PC-9 (cell line): ENCODE measurements around the gene MCM9. TPM values are rescaled to one million over a fixed set of nuclear protein-coding genes. Genes with fewer than 3 reads are reported as not detected.

Experiments
- BruUV-seq: library from RNA; stranded (reverse); fragments of 400-500 nt; replicated peaks from 2 replicates; lab custom pipeline; 2021; lab: Mats Ljungman, UMichigan
- CTCF ChIA-PET: fragments of 300-600 bp; sonication (Branson Sonifier 250); formaldehyde crosslinking; loops from one replicate; lab custom pipeline; 2022; ENCODE audit warnings: antibody characterized with exemption; lab: Charles Lee
- POLR2A ChIA-PET: fragments of 300-600 bp; sonication (Branson Sonifier 250); formaldehyde crosslinking; loops from one replicate; lab custom pipeline; 2022; ENCODE audit warnings: antibody characterized with exemption; ENCODE audit not compliant: unreplicated experiment; lab: Charles Lee
- DNase-seq, 2 experiments: peaks; one replicate each; pipeline versions ENCODE4 v3.0.0 to v3.0.0-alpha.2; 2015 to 2022; ENCODE audit warnings: mixed read lengths in 1 of 2
- H2AFZ ChIP-seq: fragments of 200-600 bp; sonication (generic); 2 replicates; pipeline ENCODE4 v1.8.1; 2017; ENCODE audit warnings: antibody characterized with exemption
- H3F3A ChIP-seq: fragments of 200-600 bp; sonication (generic); 2 replicates; pipeline ENCODE4 v1.8.1; 2017; ENCODE audit warnings: antibody characterized with exemption, mild to moderate bottlenecking, low read depth; ENCODE audit not compliant: insufficient read depth
- H3K27ac ChIP-seq: fragments of 200-600 bp; sonication (generic); 2 replicates; pipeline ENCODE4 v1.6.1; 2016; ENCODE audit warnings: mixed run types
- H3K27me3 ChIP-seq: fragments of 200-600 bp; sonication (generic); 2 replicates; pipeline ENCODE4 v1.6.1; 2016; ENCODE audit warnings: low read depth, mixed run types; ENCODE audit not compliant: insufficient read depth
- H3K36me3 ChIP-seq: fragments of 200-600 bp; sonication (generic); 2 replicates; pipeline ENCODE4 v1.6.1; 2016; ENCODE audit warnings: low read depth, mixed run types
- H3K4me1 ChIP-seq: fragments of 200-600 bp; sonication (generic); replicated peaks from 2 replicates; pipeline ENCODE4 v1.6.1; 2016; ENCODE audit warnings: mixed run types; ENCODE audit not compliant: insufficient read depth
- H3K4me2 ChIP-seq: fragments of 200-600 bp; sonication (generic); 2 replicates; pipeline ENCODE4 v1.6.1; 2017; ENCODE audit warnings: mixed run types
- H3K4me3 ChIP-seq: fragments of 200-600 bp; sonication (generic); 2 replicates; pipeline ENCODE4 v1.6.1; 2016; ENCODE audit warnings: mixed run types
- H3K79me2 ChIP-seq: fragments of 200-600 bp; sonication (generic); 2 replicates; pipeline ENCODE4 v1.6.1; 2017; ENCODE audit warnings: low read depth, mixed run types
- H3K9me2 ChIP-seq: fragments of 200-600 bp; sonication (generic); 2 replicates; pipeline ENCODE4 v1.8.1; 2017; ENCODE audit warnings: mild to moderate bottlenecking; ENCODE audit not compliant: insufficient read depth
- H3K9me3 ChIP-seq: fragments of 200-600 bp; sonication (generic); 2 replicates; pipeline ENCODE4 v1.8.1; 2016; ENCODE audit warnings: low read depth; ENCODE audit not compliant: insufficient read depth
- H4K20me1 ChIP-seq: fragments of 200-600 bp; sonication (generic); 2 replicates; pipeline ENCODE4 v1.8.1; 2017; ENCODE audit not compliant: insufficient read depth
- CTCF ChIP-seq: fragments of 200-600 bp; sonication (generic); conservative IDR thresholded peaks from 2 replicates; pipeline ENCODE4 v1.6.1; 2017; ENCODE audit warnings: mixed run types, antibody characterized with exemption, mild to moderate bottlenecking, moderate library complexity
- EZH2 ChIP-seq: fragments of 200-600 bp; sonication (generic); IDR thresholded peaks from 2 replicates; pipeline ENCODE4 v1.8.0; 2017; ENCODE audit warnings: antibody characterized with exemption, low read depth
- intact Hi-C: fragments of 100-400 bp; cut with micrococcal nuclease; formaldehyde crosslinking; loops from one replicate; pipeline ENCODE4 v1.10.0; 2022; ENCODE audit not compliant: unreplicated experiment
- total RNA-seq: library from RNA; stranded (reverse); gene quantifications from 2 replicates; pipeline ENCODE4 v1.2.3, GENCODE V29; 2021

The MCM9 gene
- total RNA-seq, 1 experiment from 2014 or later: 18.1 TPM

GRCh38 chr6:118786596-118787453 lies 148.1 kb downstream of the MCM9 start:
- intact Hi-C loops: no loop called here
- no peak overlapping the region for H3K4me2 ChIP-seq
- H3K36me3 ChIP-seq: no peaks in the 10 kb centered on the region
- H3K9me2 ChIP-seq: no peaks in the 10 kb centered on the region
- no TSS peak for BruUV-seq
- no peak overlapping the region for H3K4me3 ChIP-seq
- ChIA-PET POLR2A (interaction anchor here (0.6 kb wide), 1 partner anchor 9 kb away, joined by 4 read pairs; no protein-coding TSS in a partner anchor), CTCF (no interaction called here)
- H3F3A ChIP-seq: no peaks in the 10 kb centered on the region
- no peak for TF ChIP-seq EZH2
- H3K9me3 ChIP-seq: no peaks in the 10 kb centered on the region
- no peaks in the 10 kb centered on the region for H3K4me1 ChIP-seq
- H3K27ac ChIP-seq: no peak overlapping the region
- H3K27me3 ChIP-seq: no peaks in the 10 kb centered on the region
- DNase-seq: peak in 1 of 2 experiments; percentile 1
- no peaks in the 10 kb centered on the region for H3K79me2 ChIP-seq
- no peak overlapping the region for H2AFZ ChIP-seq
- H4K20me1 ChIP-seq: no peaks in the 10 kb centered on the region

- H4K20me1 ChIP-seq: no peaks in the 10 kb centered on the region
- no TSS peak for BruUV-seq
- H3K27me3 ChIP-seq: no peaks in the 10 kb centered on the region
- intact Hi-C loops: no loop called here
- no peak overlapping the region for H3K27ac ChIP-seq
- DNase-seq: no peak
- TF ChIP-seq CTCF (no peak), EZH2 (no peak)
- H2AFZ ChIP-seq: no peak overlapping the region
- H3K4me2 ChIP-seq: no peak overlapping the region
- no peaks in the 10 kb centered on the region for H3K9me3 ChIP-seq
- no peaks in the 10 kb centered on the region for H3K9me2 ChIP-seq
- no peak overlapping the region for H3K4me3 ChIP-seq
- CTCF ChIA-PET: no interaction called here
- no peaks in the 10 kb centered on the region for H3K36me3 ChIP-seq
- H3K4me1 ChIP-seq: no peaks in the 10 kb centered on the region
- H3F3A ChIP-seq: no peaks in the 10 kb centered on the region
- H3K79me2 ChIP-seq: no peaks in the 10 kb centered on the region
- POLR2A ChIA-PET: no interaction called here
These were observed 149.4 kb downstream of the MCM9 start for GRCh38 chr6:118785601-118786000.

GRCh38 chr6:118784641-118785164 lies 150.3 kb downstream of the MCM9 start:
- H3K27ac ChIP-seq: no peak overlapping the region
- H2AFZ ChIP-seq: no peak overlapping the region
- no peaks in the 10 kb centered on the region for H3K27me3 ChIP-seq
- POLR2A ChIA-PET: no interaction called here
- H3K36me3 ChIP-seq: no peaks in the 10 kb centered on the region
- CTCF ChIA-PET: interaction anchor here (0.5 kb wide), 1 partner anchor 98 kb away, joined by 3 read pairs; no protein-coding TSS in a partner anchor
- no TSS peak for BruUV-seq
- no peak for DNase-seq
- H3K79me2 ChIP-seq: no peaks in the 10 kb centered on the region
- intact Hi-C loops: no loop called here
- no peaks in the 10 kb centered on the region for H3K4me1 ChIP-seq
- no peak overlapping the region for H3K4me2 ChIP-seq
- H3K4me3 ChIP-seq: no peak overlapping the region
- no peaks in the 10 kb centered on the region for H3K9me3 ChIP-seq
- no peaks in the 10 kb centered on the region for H3K9me2 ChIP-seq
- TF ChIP-seq EZH2 (no peak), CTCF (no peak)
- H4K20me1 ChIP-seq: no peaks in the 10 kb centered on the region
- no peaks in the 10 kb centered on the region for H3F3A ChIP-seq
